Activated CD4-positive, alpha-beta T cell treated with anti-CD3 and anti-CD28 coated beads, Interleukin-10, Interleukin-2, amounts not matched to agents 100 ng/mL and 50 ng/mL, durations not matched to agents 16 hours and 8 hours (primary cell): ENCODE measurements around the gene FTO.
A peak's percentile ranks its signal among the peaks of the same experiment; 100 is the strongest.
"Not testable (repeated sequence)": the region's sequence is repeated elsewhere in the genome, so short reads cannot be mapped to it uniquely, and the experiment has no call there.

ENCODE experiments used
- DNase-seq: peaks from one replicate; pipeline ENCODE4 v3.0.0-alpha.2; 2020

Gene FTO

GRCh38 chr16:53832896-53833544 is 129.1 kb downstream of the FTO start:
- DNase-seq = no peak

- no peak for DNase-seq
Measured at GRCh38 chr16:53836142-53836541, 132.2 kb downstream of the FTO start.

- no peak for DNase-seq
Measured at GRCh38 chr16:53836680-53837079, 132.7 kb downstream of the FTO start.

GRCh38 chr16:53837426-53837825 is 133.5 kb downstream of the FTO start:
- no peak for DNase-seq

GRCh38 chr16:53839150-53839549 is 135.2 kb downstream of the FTO start:
- DNase-seq = no peak

GRCh38 chr16:53840456-53840855 is 136.5 kb downstream of the FTO start:
- no peak for DNase-seq

- no peak for DNase-seq
Measured at GRCh38 chr16:53841884-53842283, 137.9 kb downstream of the FTO start.

- no peak for DNase-seq
Measured at GRCh38 chr16:53843084-53843483, 139.1 kb downstream of the FTO start.

- no peak for DNase-seq
Measured at GRCh38 chr16:53844804-53845203, 140.8 kb downstream of the FTO start.

- DNase-seq = not testable (repeated sequence)
Measured at GRCh38 chr16:53846549-53846948, 142.6 kb downstream of the FTO start.

GRCh38 chr16:53846971-53847370 is 143.0 kb downstream of the FTO start:
- no peak for DNase-seq

GRCh38 chr16:53848277-53848942 is 144.5 kb downstream of the FTO start:
- DNase-seq = no peak

- DNase-seq = no peak
Measured at GRCh38 chr16:53848950-53849349, 145.0 kb downstream of the FTO start.

- no peak for DNase-seq
Measured at GRCh38 chr16:53849585-53849984, 145.6 kb downstream of the FTO start.

- DNase-seq = no peak
Measured at GRCh38 chr16:53849994-53850393, 146.0 kb downstream of the FTO start.

GRCh38 chr16:53852678-53853077 is 148.7 kb downstream of the FTO start:
- no peak for DNase-seq

- no peak for DNase-seq
Measured at GRCh38 chr16:53855056-53855455, 151.1 kb downstream of the FTO start.

- DNase-seq = no peak
Measured at GRCh38 chr16:53855511-53855910, 151.6 kb downstream of the FTO start.

- DNase-seq = no peak
Measured at GRCh38 chr16:53859995-53860540, 156.1 kb downstream of the FTO start.

- DNase-seq = no peak
Measured at GRCh38 chr16:53863861-53864260, 159.9 kb downstream of the FTO start.

- peak; percentile 23 for DNase-seq
Measured at GRCh38 chr16:53864819-53865493, 161.0 kb downstream of the FTO start.

GRCh38 chr16:53865494-53865863 is 161.5 kb downstream of the FTO start:
- peak; percentile 46 for DNase-seq

GRCh38 chr16:53866520-53866919 is 162.6 kb downstream of the FTO start:
- no peak for DNase-seq

- no peak for DNase-seq
Measured at GRCh38 chr16:53870831-53871230, 166.9 kb downstream of the FTO start.
